Measurements from ENCODE around the gene MEIOC. TPM values are rescaled to one million over a fixed set of nuclear protein-coding genes. Genes with fewer than 3 reads are reported as not detected.

Gene MEIOC
- total RNA-seq, 1 experiment from 2014 or later = 3.0 TPM

- Mint-ChIP-seq H3K27ac (0 out of 7 replicates have a peak overlapping the region, but pooled peaks of 1 of the 3 experiments have one; percentile 56), H3K36me3 (ENCODE audit: insufficient read depth in 1 of 3, low read depth in 3 of 3) (no peaks in the 10 kb centered on the region), H3K9me3 (peaks cover 0 to 5% of the 10 kb centered on the region in 2 experiments; a peak in 3 of 5 replicates), H3K4me3 (peak overlapping the region; percentile 4 to 47; a peak in 2 of 5 replicates), H3K4me1 (peaks cover 4 to 11% of the 10 kb centered on the region in 2 experiments), H3K27me3 (ENCODE audit: low read depth) (peaks cover 5% of the 10 kb centered on the region)
- H3K9me3 ChIP-seq (ENCODE audit: control insufficient read depth, low read depth, low read length) = no peaks in the 10 kb centered on the region
- H3K79me1 ChIP-seq (ENCODE audit: insufficient read depth, low read depth, low read length, poor library complexity, severe bottlenecking) = no peaks in the 10 kb centered on the region
- H3K4me2 ChIP-seq (ENCODE audit: insufficient read depth, insufficient read length, low read length) = no peak overlapping the region
- H2BK20ac ChIP-seq (ENCODE audit: low read depth, low read length, poor library complexity, severe bottlenecking) = no peak overlapping the region
- no peak overlapping the region for H3K9ac ChIP-seq (ENCODE audit: extremely low read depth, insufficient read length, low read length)
- H3K79me2 ChIP-seq (ENCODE audit: insufficient read depth, low read length) = no peaks in the 10 kb centered on the region
- DNase-seq = no peak
- H4K5ac ChIP-seq (ENCODE audit: insufficient read length, low read depth, low read length) = no peak overlapping the region
- H3K27me3 ChIP-seq (ENCODE audit: insufficient read depth, low read length) = no peaks in the 10 kb centered on the region
- H3K4ac ChIP-seq (ENCODE audit: low read depth, low read length) = no peak overlapping the region
- no peak overlapping the region for H4K8ac ChIP-seq (replicated peaks; ENCODE audit: insufficient read length, low read depth, low read length)
- H2BK12ac ChIP-seq (ENCODE audit: insufficient read length, low read depth, low read length) = no peak overlapping the region
- no peak overlapping the region for H3K14ac ChIP-seq (ENCODE audit: insufficient read depth, low read length)
- H3K56ac ChIP-seq (ENCODE audit: insufficient read length, low read depth, low read length) = no peak overlapping the region
- no peak overlapping the region for H2BK120ac ChIP-seq (ENCODE audit: low read depth, low read length, poor library complexity, severe bottlenecking)
- no peak overlapping the region for H2AK5ac ChIP-seq (ENCODE audit: insufficient read length, low read length)
- no peaks in the 10 kb centered on the region for H4K20me1 ChIP-seq (ENCODE audit: control insufficient read depth, insufficient read depth, insufficient read length)
- H3K4me1 ChIP-seq (ENCODE audit: insufficient read depth, low read length) = no peaks in the 10 kb centered on the region
- H2BK15ac ChIP-seq (ENCODE audit: low read depth, low read length) = no peak overlapping the region
- no peak overlapping the region for H3T11ph ChIP-seq (ENCODE audit: low read length)
- H4K91ac ChIP-seq (ENCODE audit: insufficient read length, low read depth, low read length) = no peak overlapping the region
- H3K23me2 ChIP-seq (ENCODE audit: insufficient read length, low read depth, low read length, poor library complexity, severe bottlenecking) = no peaks in the 10 kb centered on the region
- H3K23ac ChIP-seq (ENCODE audit: insufficient read length, low read depth, low read length) = no peak overlapping the region
- TF ChIP-seq CTCF (conservative IDR thresholded peaks at IDR 0.05) = peak; percentile 52
- no peak overlapping the region for H2AFZ ChIP-seq (ENCODE audit: low read length)
- H2BK5ac ChIP-seq (ENCODE audit: insufficient read length, low read length) = no peak overlapping the region
- no peak overlapping the region for H3K18ac ChIP-seq (ENCODE audit: insufficient read length, low read depth, low read length)
- no CpG with 5 or more reads among the region's 6 CpGs for WGBS (ENCODE audit: extremely low coverage, insufficient read length, low lambda C conversion rate)
- H3K27ac ChIP-seq (ENCODE audit: insufficient read length, low read depth, low read length) = no peak overlapping the region
These were observed 33.1 kb upstream of the MEIOC start for GRCh38 chr17:44623070-44623725.

Measured in H9 (cell line).